ENCODE data around the gene PRTFDC1. TPM values are rescaled to one million over a fixed set of nuclear protein-coding genes. Genes with fewer than 3 reads are reported as not detected.

PRTFDC1 gene
- total RNA-seq, 1 experiment from 2014 or later: not detected

DNA sequence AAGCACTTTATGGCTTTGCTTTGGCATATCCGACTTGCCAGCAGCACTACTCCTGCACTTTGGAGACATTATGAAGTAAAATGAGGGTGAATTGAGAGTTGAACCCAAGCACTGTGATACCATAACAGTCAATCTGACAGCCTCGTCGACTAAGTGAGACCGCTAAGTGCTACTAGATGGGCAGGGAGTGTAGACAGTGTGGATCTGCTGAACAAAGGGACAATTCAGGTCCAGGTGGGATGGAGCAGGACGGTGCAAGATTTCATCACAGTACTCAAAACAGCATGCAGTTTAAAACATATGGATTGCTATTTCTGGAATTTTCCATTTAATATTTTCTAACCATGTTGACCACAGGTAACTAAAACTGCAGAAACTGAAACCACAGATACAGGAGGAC, 20.8 kb upstream of the PRTFDC1 start:
- no TSS peak for BruUV-seq (replicated peaks)
- Histone ChIP-seq H3K4me1 (ENCODE audit: control insufficient read depth in 1 of 2, insufficient read depth in 2 of 2, low read length in 2 of 2) (no peaks in the 10 kb centered on the region), H3K9ac (ENCODE audit: low read length) (no peak overlapping the region), H3K4me3 (replicated peaks in 1 of 2; ENCODE audit: low read depth in 1 of 2, low read length in 2 of 2) (no peak overlapping the region), H2AFZ (ENCODE audit: low read depth, low read length, poor library complexity, severe bottlenecking) (no peak overlapping the region), H3K4me2 (ENCODE audit: low read length) (no peak overlapping the region), H4K20me1 (ENCODE audit: insufficient read depth) (no peaks in the 10 kb centered on the region), H3K36me3 (ENCODE audit: control insufficient read depth in 1 of 2, insufficient read depth in 2 of 2, low read length in 2 of 2) (no peaks in the 10 kb centered on the region), H3K9me3 (ENCODE audit: control insufficient read depth in 1 of 2, insufficient read depth in 1 of 2, low read depth in 1 of 2, low read length in 2 of 2) (no peaks in the 10 kb centered on the region), H3K27me3 (ENCODE audit: insufficient read depth, low read length) (no peaks in the 10 kb centered on the region), H3K9me2 (ENCODE audit: insufficient read depth) (no peaks in the 10 kb centered on the region), H3K27ac (ENCODE audit: low read depth, low read length) (no peak overlapping the region), H3K79me2 (ENCODE audit: insufficient read depth, low read length) (no peaks in the 10 kb centered on the region)
- intact Hi-C loops (cut with micrococcal nuclease): no loop called here
- POLR2A ChIA-PET: no interaction called here
- RAD21 ChIA-PET (ENCODE audit: low non-redundant PET in 1 of 2, low total read pairs in 2 of 2, uncharacterized antibody in 2 of 2, unreplicated experiment in 2 of 2): no interaction called here
- TF ChIP-seq, protein P1, sequence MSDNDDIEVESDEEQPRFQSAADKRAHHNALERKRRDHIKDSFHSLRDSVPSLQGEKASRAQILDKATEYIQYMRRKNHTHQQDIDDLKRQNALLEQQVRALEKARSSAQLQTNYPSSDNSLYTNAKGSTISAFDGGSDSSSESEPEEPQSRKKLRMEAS (IDR thresholded peaks at IDR 0.05): no peak
- TF ChIP-seq ELF1 (IDR thresholded peaks at IDR 0.05; ENCODE audit: borderline replicate concordance, low read depth) (no peak), CBX3 (IDR thresholded peaks at IDR 0.05; ENCODE audit: low read depth) (no peak), EZH2 (IDR thresholded peaks at IDR 0.05) (no peak), TCF7L2 (IDR thresholded peaks at IDR 0.05; ENCODE audit: borderline replicate concordance, extremely low read depth, insufficient read depth, insufficient read length) (no peak)
- DNase-seq (ENCODE audit: low read depth, low spot score) (no peak), ATAC-seq (no peak)
- CTCF ChIA-PET: no interaction called here

DNA sequence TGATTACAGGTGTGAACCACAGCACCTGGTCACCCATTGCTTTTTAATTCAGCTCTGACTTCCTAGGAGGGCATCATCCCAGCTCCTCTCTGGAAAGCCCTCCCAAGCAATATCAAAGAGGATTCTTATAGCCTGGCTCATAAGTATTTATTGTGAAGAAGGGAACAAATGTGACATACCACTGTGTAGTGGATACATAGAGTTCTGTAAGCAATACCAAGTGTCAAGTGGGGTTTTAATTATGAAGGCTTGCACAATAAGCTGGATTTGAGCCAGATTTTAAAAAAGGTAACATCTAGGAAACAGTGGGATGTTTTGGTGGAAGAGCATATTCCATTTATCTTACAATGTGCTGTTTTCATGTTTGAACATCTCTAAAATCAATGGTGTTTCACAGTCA, 19.0 kb upstream of the PRTFDC1 start:
- H3K9ac ChIP-seq (ENCODE audit: low read length): no peak overlapping the region
- CTCF ChIA-PET: no interaction called here
- no peak overlapping the region for H3K4me3 ChIP-seq (replicated peaks in 1 of 2; ENCODE audit: low read depth in 1 of 2, low read length in 2 of 2)
- no peak for DNase-seq (ENCODE audit: low read depth, low spot score)
- H3K4me2 ChIP-seq (ENCODE audit: low read length): no peak overlapping the region
- H3K9me3 ChIP-seq (ENCODE audit: control insufficient read depth in 1 of 2, insufficient read depth in 1 of 2, low read depth in 1 of 2, low read length in 2 of 2): no peaks in the 10 kb centered on the region
- intact Hi-C loops (cut with micrococcal nuclease): no loop called here
- no peak overlapping the region for H2AFZ ChIP-seq (ENCODE audit: low read depth, low read length, poor library complexity, severe bottlenecking)
- POLR2A ChIA-PET: no interaction called here
- no peaks in the 10 kb centered on the region for H3K4me1 ChIP-seq (ENCODE audit: control insufficient read depth in 1 of 2, insufficient read depth in 2 of 2, low read length in 2 of 2)
- no peak for ATAC-seq
- no peaks in the 10 kb centered on the region for H3K36me3 ChIP-seq (ENCODE audit: control insufficient read depth in 1 of 2, insufficient read depth in 2 of 2, low read length in 2 of 2)
- no peaks in the 10 kb centered on the region for H3K9me2 ChIP-seq (ENCODE audit: insufficient read depth)
- no TSS peak for BruUV-seq (replicated peaks)
- no peaks in the 10 kb centered on the region for H3K79me2 ChIP-seq (ENCODE audit: insufficient read depth, low read length)
- H4K20me1 ChIP-seq (ENCODE audit: insufficient read depth): no peaks in the 10 kb centered on the region
- no peaks in the 10 kb centered on the region for H3K27me3 ChIP-seq (ENCODE audit: insufficient read depth, low read length)
- H3K27ac ChIP-seq (ENCODE audit: low read depth, low read length): no peak overlapping the region
- no peak for TF ChIP-seq SRF (IDR thresholded peaks at IDR 0.05; ENCODE audit: low read depth)
- TF ChIP-seq CEBPB (IDR thresholded peaks at IDR 0.05; ENCODE audit: low read depth): peak; percentile 18; the same call in 1 of the 2 replicates
- RAD21 ChIA-PET (ENCODE audit: low non-redundant PET in 1 of 2, low total read pairs in 2 of 2, uncharacterized antibody in 2 of 2, unreplicated experiment in 2 of 2): no interaction called here

Data from HCT116 (cell line).